ENCODE results near the gene STX10. TPM values are rescaled to one million over a fixed set of nuclear protein-coding genes. Genes with fewer than 3 reads are reported as not detected.

STX10 gene
- polyA plus RNA-seq, 2 of the 4 experiments (the other 2 are of a cell fraction), result 41.5 to 61.2 TPM

DNA sequence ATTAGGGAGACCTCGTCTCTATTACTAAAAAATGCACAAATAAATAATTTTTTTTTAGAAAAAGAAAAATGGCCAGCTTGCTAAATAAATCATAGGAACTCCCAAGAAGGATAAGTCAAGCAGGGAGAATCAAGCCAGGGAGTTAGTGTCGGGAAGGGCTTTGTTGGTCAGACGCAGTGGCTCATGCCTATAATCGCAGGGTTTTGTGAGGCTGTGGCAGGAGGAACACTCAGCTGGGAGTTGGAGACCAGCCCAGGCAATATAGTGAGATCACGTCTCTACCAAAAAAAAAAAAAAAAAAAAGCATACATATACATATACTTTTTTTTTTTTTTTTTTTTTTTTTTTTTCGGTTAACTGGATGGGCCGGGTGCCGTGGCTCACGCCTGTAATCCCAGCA is 23.1 kb downstream of the STX10 start:
- CTCF ChIA-PET, result interaction anchor here (1.6 kb wide), 1 partner anchor 9 kb away, joined by 5 read pairs; no protein-coding TSS in a partner anchor
- Histone ChIP-seq H3K4me3 (no peak overlapping the region), H3K9me3 (no peaks in the 10 kb centered on the region), H3K27ac (no peak overlapping the region), H3K4me2 (no peak overlapping the region), H3K4me1 (no peaks in the 10 kb centered on the region)
- ATAC-seq, result no peak
- WGBS (ENCODE audit: missing lambda C conversion rate), result 91% methylated on average over 9 of the region's 9 CpGs
- FAIRE-seq, result no peak
- TF ChIP-seq, protein P1, sequence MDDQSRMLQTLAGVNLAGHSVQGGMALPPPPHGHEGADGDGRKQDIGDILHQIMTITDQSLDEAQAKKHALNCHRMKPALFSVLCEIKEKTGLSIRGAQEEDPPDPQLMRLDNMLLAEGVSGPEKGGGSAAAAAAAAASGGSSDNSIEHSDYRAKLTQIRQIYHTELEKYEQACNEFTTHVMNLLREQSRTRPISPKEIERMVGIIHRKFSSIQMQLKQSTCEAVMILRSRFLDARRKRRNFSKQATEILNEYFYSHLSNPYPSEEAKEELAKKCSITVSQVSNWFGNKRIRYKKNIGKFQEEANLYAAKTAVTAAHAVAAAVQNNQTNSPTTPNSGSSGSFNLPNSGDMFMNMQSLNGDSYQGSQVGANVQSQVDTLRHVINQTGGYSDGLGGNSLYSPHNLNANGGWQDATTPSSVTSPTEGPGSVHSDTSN (IDR thresholded peaks at IDR 0.05), result no peak
- TF ChIP-seq NFE2L2 (conservative IDR thresholded peaks at IDR 0.05; ENCODE audit: low read length) (no peak), CEBPB (IDR thresholded peaks at IDR 0.05) (no peak), CBX2 (IDR thresholded peaks at IDR 0.05; ENCODE audit: borderline replicate concordance, low read depth) (no peak), KDM1A (IDR thresholded peaks at IDR 0.05; ENCODE audit: low read depth) (no peak), GATA3 (IDR thresholded peaks at IDR 0.05; ENCODE audit: borderline replicate concordance) (no peak), RFX5 (IDR thresholded peaks at IDR 0.05) (no peak), FOSB (CRISPR knock-in tag; IDR thresholded peaks at IDR 0.05) (no peak), TP53 (CRISPR knock-in tag; IDR thresholded peaks at IDR 0.05) (no peak), SMC3 (IDR thresholded peaks at IDR 0.05) (no peak)
- TF ChIP-seq, protein P2, sequence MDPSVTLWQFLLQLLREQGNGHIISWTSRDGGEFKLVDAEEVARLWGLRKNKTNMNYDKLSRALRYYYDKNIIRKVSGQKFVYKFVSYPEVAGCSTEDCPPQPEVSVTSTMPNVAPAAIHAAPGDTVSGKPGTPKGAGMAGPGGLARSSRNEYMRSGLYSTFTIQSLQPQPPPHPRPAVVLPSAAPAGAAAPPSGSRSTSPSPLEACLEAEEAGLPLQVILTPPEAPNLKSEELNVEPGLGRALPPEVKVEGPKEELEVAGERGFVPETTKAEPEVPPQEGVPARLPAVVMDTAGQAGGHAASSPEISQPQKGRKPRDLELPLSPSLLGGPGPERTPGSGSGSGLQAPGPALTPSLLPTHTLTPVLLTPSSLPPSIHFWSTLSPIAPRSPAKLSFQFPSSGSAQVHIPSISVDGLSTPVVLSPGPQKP (IDR thresholded peaks at IDR 0.05; ENCODE audit: low read depth, low read length), result no peak
- TF ChIP-seq, protein P3, sequence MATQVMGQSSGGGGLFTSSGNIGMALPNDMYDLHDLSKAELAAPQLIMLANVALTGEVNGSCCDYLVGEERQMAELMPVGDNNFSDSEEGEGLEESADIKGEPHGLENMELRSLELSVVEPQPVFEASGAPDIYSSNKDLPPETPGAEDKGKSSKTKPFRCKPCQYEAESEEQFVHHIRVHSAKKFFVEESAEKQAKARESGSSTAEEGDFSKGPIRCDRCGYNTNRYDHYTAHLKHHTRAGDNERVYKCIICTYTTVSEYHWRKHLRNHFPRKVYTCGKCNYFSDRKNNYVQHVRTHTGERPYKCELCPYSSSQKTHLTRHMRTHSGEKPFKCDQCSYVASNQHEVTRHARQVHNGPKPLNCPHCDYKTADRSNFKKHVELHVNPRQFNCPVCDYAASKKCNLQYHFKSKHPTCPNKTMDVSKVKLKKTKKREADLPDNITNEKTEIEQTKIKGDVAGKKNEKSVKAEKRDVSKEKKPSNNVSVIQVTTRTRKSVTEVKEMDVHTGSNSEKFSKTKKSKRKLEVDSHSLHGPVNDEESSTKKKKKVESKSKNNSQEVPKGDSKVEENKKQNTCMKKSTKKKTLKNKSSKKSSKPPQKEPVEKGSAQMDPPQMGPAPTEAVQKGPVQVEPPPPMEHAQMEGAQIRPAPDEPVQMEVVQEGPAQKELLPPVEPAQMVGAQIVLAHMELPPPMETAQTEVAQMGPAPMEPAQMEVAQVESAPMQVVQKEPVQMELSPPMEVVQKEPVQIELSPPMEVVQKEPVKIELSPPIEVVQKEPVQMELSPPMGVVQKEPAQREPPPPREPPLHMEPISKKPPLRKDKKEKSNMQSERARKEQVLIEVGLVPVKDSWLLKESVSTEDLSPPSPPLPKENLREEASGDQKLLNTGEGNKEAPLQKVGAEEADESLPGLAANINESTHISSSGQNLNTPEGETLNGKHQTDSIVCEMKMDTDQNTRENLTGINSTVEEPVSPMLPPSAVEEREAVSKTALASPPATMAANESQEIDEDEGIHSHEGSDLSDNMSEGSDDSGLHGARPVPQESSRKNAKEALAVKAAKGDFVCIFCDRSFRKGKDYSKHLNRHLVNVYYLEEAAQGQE (IDR thresholded peaks at IDR 0.05), result no peak
- TF ChIP-seq, protein P4, sequence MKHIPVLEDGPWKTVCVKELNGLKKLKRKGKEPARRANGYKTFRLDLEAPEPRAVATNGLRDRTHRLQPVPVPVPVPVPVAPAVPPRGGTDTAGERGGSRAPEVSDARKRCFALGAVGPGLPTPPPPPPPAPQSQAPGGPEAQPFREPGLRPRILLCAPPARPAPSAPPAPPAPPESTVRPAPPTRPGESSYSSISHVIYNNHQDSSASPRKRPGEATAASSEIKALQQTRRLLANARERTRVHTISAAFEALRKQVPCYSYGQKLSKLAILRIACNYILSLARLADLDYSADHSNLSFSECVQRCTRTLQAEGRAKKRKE (CRISPR knock-in tag; IDR thresholded peaks at IDR 0.05; ENCODE audit: low read depth), result no peak
- TF ChIP-seq, protein P5, sequence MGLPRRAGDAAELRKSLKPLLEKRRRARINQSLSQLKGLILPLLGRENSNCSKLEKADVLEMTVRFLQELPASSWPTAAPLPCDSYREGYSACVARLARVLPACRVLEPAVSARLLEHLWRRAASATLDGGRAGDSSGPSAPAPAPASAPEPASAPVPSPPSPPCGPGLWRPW (IDR thresholded peaks at IDR 0.05), result no peak
- POLR2A ChIA-PET, result interaction anchor here (0.7 kb wide), 1 partner anchor 87 kb away, joined by 4 read pairs; no protein-coding TSS in a partner anchor
- no peak for DNase-seq (ENCODE audit: low read depth in 1 of 2, low spot score in 1 of 2)

DNA sequence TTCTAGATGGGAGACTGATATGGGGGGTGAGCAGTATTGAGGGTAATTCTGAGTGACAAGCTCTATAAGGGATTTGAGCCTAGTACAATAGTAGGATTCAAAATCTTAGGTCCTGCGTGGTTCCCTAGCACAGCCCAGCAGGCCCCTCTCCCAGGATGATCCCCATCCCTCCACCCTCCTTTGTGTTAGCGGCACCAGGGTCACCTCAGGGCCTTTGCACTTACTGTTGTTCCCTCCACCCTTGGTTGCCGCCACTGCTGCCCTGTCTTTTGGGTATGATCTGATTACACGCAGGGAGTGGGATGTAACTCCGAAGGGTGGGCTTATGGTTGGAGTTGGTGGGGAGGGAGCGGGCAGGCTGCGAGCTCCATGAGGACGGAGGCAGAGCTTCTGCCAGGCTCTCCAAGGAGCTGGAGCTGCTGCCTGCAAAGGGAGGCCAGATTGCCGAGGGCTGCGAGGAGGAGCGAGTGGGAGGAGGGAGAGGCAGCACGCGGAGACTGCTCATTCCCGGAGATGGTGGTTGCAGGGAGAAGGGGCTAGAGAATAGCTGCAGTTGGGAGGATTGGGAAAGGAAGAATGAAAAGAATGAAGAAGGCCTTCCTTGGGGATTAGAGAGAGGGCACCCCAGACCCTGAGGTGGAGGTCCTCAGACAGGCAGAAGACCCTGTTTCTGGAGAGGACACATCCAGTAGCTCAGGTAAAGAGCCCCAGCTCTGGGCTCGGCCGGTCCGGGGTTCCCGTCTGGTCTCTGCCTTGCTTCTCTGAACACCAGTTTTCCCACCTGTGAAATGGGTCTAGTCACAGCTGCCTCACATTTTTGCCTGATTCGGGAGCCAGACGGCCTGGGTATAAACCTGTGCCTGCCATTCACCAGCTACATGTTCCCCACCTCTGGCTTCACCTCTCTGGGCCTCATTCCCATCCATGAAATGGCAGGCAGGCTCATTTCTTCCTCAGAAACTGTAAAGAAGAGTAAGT is 26.9 kb downstream of the STX10 start:
- ChIA-PET POLR2A (no interaction called here), CTCF (interaction anchor here (0.5 kb wide), 1 partner anchor 59 kb away, joined by 3 read pairs; no protein-coding TSS in a partner anchor)
- Histone ChIP-seq H3K4me1 (peaks cover 16% of the 10 kb centered on the region), H3K4me2 (no peak overlapping the region), H3K4me3 (no peak overlapping the region), H3K9me3 (no peaks in the 10 kb centered on the region), H3K27ac (no peak overlapping the region)
- DNase-seq (ENCODE audit: low read depth in 1 of 2, low spot score in 1 of 2) (no peak), ATAC-seq (no peak), FAIRE-seq (no peak)
- TF ChIP-seq, protein P4 (CRISPR knock-in tag; IDR thresholded peaks at IDR 0.05; ENCODE audit: low read depth), result no peak
- TF ChIP-seq, protein P5 (IDR thresholded peaks at IDR 0.05), result no peak
- TF ChIP-seq POLR2A (IDR thresholded peaks at IDR 0.05; ENCODE audit: low read length) (no peak), HEYL (CRISPR knock-in tag; IDR thresholded peaks at IDR 0.05) (no peak), RFX5 (IDR thresholded peaks at IDR 0.05) (no peak), ZSCAN20 (CRISPR knock-in tag; IDR thresholded peaks at IDR 0.05) (no peak), EP300 (IDR thresholded peaks at IDR 0.05) (no peak), FOSL2 (IDR thresholded peaks at IDR 0.05) (no peak), FOSL2 (CRISPR knock-in tag; IDR thresholded peaks at IDR 0.05) (no peak), ESRRA (IDR thresholded peaks at IDR 0.05; ENCODE audit: borderline replicate concordance, low read length) (no peak), NFE2L2 (conservative IDR thresholded peaks at IDR 0.05; ENCODE audit: low read length) (no peak), FOXS1 (CRISPR knock-in tag; IDR thresholded peaks at IDR 0.05) (no peak), TFCP2L1 (CRISPR knock-in tag; IDR thresholded peaks at IDR 0.05) (no peak), NPAS2 (CRISPR knock-in tag; IDR thresholded peaks at IDR 0.05; ENCODE audit: borderline replicate concordance) (no peak), ZC3H11A (IDR thresholded peaks at IDR 0.05) (no peak)
- WGBS (ENCODE audit: missing lambda C conversion rate), result 88% methylated on average over 18 of the region's 20 CpGs
